Lung microvascular endothelial cell (primary cell): ENCODE measurements around the gene ZSCAN10. TPM values are rescaled to one million over a fixed set of nuclear protein-coding genes. Genes with fewer than 3 reads are reported as not detected.
"Not testable (repeated sequence)": the region's sequence is repeated elsewhere in the genome, so short reads cannot be mapped to it uniquely, and the experiment has no call there.

Experiments used
- DNase-seq, 2 donors: peaks; one replicate each; pipeline versions ENCODE4 v3.0.0 to v3.0.0-alpha.2; 2010; ENCODE audit warnings: low read depth in 2 of 2
- total RNA-seq: library from RNA; depleted of rRNA; stranded (reverse); fragments of >200 nt; gene quantifications from 2 replicates; pipeline ENCODE4 v1.2.1, GENCODE V29; 2014

The ZSCAN10 gene
- total RNA-seq, 1 donor from 2014 or later = not detected

DNA sequence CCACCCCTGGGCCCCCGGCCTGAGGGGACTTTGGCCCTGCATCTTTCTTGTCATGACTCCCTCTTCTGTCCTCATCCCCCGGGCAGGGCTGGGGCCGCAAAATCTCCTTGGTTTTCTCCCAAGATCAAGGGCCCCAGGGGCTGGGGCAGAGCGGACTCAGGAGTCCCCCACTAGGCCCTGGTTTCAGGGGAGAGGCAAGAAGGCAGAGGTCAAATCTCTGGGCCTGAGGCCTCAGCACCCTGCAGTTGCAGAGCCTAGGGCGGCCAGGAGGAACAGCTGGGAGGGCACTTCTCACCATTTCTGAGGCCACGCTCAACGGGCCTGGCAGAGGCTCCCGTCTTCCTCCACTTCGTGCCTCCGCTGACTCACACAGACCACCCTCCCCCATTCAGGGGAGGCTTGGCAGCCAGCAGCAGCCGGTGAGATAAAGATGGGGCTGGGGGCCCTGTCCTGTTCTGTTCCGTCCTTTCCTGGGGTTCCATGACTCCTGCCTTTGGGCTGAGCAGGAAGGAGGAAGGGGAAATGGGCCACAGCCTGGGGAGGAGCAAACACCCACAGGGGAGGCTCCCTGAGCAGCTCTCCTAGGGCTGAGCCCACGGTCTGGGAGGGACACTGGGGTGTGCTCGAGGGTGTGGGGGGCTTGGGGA is 12.4 kb downstream of the ZSCAN10 start:
- DNase-seq = peak; percentile 37 to 72

DNA sequence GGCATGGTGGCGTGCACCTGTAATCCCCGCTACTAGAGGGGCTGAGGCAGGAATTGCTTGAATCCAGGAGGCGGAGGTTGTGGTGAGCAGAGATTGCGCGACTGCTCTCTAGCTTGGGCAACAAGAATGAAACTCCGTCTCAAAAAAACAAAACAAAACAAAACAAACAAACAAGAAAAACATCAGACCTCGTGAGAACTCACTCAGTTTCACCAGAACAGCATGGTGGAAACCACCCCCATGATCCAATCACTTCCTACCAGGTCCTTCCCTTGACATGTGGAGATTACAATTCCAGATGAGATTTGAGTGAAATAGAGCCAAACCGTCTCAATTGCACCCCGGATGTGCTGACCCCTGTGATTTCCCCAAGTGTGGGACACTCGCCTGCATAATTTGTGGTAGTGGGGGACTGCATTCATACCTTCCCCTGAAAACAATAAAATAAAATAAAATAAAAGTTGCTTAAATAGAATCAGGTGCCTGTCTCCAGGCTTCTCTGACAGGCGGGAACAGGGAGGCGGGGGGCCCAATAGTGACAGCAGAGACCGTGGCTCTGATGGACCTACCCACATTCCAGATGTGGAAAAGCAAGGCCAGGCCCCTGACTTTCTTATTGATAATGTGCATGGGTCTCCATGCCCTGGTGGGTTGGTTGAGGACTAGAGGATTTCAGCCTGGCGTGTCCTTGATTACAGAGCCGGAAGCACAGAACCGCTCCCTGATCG is 13.1 kb downstream of the ZSCAN10 start:
- DNase-seq = no peak

DNA sequence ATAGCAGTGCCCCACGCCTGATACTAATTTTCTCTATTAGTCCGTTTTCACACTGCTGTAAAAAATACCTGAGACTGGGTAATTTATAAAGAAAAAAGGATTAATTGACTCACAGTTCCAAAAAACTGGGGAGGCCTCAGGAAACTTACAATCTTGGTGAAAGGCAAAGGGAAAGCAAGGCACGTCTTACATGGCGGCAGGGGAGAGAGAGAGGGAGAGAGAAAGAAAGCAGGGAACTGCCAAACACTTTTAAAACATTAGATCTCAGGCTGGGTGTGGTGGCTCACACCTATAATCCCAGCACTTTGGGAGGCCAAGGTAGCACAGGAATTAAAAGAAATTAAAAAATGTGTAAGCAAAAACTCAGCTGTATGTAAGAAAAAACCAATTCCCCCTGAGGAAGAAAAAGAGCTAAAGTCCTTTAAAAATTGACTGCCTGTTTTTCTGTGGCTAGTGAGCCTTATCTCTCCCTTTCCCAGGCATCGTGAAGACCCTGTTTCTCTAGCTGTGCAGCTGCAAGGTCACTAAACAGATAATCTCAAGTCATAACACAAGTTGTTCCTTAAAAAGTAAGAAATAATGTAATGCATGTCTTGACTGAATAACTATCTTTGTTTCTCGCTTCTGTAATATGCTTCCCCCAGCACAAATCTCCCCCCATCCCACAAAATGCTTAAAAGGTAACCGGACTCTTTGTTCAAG is 14.0 kb downstream of the ZSCAN10 start:
- DNase-seq = no peak

DNA sequence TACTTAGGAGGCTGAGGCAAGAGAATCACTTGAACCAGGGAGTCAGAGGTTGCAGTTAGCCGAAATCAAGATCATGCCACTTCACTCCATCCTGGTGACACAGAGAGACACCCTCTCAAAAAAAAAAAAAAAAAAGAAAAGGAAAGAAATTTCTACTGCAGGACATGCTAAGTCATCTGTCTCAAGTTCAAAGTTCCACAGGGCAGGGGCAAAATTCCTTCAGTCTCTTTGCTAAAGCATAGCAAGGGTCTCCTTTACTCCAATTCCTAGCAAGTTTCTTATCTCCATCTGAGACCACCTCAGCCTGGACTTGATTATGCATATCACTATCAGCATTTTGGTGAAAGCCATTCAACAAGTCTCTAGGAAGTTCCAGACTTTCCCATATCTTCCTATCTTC is 14.6 kb downstream of the ZSCAN10 start:
- DNase-seq = no peak

DNA sequence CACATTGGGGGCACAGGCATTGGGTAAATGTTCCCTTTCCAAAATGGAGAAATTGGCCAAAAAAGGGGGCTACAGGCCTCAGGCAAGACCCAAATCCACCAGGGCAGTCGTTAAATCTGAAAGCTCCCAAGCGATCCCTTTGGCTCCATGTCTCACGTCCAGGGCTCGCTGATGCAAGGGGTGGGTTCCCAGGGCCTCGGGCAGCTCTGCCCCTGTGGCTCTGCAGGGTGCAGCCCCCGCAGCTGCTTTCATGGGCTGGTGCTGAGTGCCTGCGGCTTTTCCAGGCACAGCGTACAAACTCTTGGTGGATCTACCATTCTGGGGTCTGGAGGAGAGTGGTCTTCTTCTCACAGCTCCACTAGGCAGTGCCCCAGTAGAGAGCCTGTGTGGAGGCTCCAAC is 15.7 kb downstream of the ZSCAN10 start:
- not testable (repeated sequence) for DNase-seq

DNA sequence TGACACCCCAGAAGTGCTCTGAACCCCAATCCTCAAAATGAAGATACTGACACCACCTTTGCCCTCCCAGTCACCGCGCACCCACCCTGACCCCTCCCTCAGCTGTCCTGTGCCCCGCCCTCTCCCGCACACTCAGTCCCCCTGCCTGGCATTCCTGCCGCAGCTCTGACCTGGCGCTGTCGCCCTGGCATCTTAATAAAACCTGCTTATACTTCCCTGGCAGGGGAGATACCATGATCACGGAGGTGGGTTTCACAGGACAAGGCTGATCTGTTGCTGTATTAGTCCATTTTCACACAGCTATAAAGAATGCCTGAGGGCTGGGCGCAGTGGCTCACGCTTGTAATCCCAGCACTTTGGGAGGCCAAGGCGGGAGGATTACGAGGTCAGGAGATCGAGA is 17.1 kb downstream of the ZSCAN10 start:
- not testable (repeated sequence) for DNase-seq

DNA sequence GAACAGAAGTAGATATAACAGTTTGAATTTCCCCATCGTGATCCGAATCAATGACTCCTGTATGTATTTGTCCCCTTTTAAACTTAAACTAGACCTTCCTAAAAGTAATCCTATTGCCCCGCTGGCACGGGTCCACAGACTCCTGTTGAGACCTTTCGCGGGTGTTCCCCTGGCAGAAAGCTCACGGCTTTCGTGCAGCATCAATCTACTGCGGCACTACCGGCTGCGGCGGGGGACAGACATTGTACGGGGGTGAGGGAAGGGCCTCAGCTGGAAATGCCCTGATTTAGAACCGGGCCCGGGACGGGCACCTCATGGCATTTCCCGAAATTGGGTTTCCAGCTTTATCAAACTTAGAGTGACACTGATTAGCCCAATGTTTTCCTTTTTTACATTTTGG is 19.1 kb downstream of the ZSCAN10 start:
- DNase-seq = no peak

DNA sequence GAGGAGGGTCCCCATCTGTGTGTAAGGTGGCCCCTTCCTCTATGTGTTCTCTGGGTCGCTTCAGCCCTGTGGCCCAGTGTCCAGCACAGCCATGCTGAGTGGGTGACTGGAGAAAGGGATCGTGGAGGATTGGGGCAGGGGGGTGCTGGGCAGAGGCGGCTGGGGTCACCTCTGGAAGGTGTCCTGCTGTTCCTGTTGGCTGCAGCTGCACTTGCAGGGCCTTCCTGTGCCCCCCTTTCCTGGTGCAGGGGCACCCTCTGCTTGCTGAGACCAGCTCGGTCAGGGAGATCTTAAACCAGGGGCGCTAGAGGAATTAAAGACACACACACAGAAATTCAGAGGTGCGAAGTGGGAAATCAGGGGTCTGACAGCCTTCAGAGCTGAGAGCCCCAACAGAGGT is 22.5 kb downstream of the ZSCAN10 start:
- no peak for DNase-seq

DNA sequence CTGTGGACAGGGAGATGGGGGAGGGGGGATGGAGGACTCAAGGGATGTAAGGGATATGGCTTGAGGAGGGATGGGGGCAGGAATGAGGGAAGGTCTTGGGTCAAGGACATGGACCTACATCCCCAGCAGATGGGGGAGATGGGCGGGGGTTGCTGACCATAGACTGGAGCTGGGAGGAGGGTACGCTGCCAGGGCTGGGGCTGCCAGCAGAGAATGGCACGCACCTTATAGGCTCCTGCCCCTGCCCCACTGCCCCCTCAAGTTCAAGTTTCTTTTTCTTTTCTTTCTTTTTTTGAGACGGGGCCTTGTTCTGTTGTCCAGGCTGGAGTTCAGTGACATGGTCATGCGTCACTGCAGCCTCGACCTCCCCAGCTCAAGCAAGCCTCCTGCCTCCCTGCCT is 23.1 kb downstream of the ZSCAN10 start:
- not testable (repeated sequence) for DNase-seq

DNA sequence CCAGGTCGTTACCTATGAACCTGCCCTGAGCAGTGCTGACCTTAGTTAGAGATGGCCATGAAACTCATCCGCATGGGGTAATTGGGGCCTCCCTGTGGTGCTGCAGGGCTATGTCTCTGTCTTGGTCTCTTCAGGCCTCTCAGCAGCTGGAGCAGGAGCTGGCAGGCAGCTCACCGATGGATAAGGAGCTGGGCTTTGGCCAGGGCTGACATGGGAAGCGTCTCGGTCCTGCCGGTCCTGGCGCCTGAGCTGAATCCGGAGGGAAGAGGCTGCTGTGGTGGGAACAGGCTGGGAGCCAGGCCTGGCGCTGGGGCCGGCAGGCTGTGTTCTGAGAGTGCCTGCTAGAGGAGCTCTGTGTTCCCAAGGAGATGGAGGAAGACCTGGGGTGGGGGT is 23.6 kb downstream of the ZSCAN10 start:
- DNase-seq = no peak

DNA sequence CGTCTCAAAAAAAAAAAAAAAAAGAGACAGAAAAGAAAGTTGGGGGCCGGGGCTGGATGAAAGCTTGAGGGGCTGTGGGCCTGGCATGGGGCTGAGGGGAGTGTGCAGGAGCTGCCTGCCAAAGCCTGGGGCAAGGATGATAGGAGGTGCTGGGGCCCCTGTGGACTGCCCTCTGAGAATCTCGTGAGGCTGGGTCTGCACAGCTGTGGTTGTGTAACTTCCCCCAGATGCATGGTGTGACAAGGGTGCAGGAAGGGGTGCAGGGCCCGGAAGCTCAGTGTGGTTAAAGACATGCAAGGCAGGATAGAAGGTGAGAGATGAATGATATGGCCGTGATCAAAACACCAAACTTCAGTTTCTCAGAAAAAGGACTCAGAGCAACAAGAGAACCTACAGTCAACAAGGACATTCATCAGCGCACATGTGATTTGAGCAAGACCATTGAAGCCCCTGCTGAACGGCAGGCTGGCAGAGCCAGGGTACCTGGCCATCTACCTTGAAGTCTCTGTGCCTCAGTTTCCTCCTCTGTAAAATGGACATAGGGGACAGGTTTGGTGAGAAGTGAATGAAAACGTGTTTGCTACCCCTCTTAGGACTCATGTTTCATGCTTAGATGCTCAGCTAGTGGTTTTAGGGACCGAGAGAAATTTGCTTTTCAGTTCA is 24.1 kb downstream of the ZSCAN10 start:
- no peak for DNase-seq

DNA sequence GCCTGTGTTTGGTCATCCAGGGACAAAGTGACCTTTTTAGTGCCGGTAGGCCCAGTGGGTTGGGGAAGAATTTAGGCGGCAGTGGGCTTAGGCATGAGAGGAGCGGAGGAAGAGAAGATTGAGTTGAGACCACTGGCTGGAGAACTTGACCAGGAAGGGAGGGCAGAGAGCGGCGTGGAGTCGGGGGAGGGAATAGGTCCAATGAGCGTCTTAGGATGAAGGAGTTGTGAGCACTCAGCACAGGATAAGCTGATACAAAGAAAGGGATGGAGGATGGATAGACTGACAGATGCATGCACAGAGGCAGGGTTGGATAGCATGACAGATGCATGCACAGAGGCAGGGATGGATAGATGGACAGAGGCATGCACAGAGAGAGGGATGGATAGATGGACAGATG is 25.6 kb downstream of the ZSCAN10 start:
- DNase-seq = no peak

DNA sequence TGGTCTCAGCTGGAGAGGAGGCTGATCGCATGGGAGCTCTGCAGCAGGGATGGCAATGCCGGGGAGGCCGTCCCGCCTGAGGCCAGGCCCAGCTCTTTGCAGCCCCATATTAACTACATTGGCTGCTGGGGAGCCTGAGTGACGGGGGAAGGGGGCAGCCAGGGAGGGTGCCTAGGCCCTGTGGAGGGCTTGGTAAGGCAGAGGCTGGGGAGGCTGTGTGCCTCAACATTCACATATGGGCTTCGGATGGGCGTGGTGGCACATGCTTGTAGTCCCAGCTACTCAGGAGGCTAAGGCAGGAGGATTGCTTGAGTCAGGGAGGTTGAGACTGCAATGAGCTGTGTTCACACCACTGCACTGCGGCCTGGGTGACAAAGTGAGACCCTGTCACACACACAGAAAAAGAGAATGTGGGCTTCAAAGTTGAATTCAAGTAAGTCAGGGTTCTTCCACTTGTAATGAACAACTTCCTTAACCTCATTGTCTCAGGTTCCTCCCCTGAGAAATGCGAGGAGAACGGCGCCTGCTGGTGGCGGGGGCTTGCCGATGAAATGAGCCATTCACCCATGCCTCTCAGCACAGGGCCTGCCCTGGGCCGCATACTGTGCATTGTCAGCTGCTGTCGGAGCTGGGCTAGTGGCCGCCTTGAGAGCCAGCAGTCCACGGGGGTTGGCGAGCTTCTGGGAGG is 26.4 kb downstream of the ZSCAN10 start:
- DNase-seq = not testable (repeated sequence)

DNA sequence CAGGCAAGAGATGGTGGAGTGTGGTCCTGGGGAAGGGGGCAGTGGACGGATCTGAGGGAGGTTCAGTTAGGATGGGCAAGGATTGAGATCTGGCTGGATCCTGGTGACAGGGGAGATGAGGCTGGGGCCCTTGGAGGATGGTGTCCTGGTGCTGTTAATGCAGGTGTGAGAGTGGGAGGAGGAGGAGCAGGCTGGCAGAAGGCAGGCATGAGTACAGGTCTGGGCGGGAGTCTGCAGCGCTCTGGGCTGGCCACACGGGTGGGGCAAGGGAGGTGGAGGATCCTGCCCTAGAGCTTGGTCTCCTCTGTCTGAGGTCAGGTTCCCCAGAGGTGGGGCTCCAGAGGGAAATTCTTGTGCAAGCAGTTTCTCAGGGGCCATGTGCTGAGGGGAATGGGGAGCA is 26.9 kb downstream of the ZSCAN10 start:
- not testable (repeated sequence) for DNase-seq

DNA sequence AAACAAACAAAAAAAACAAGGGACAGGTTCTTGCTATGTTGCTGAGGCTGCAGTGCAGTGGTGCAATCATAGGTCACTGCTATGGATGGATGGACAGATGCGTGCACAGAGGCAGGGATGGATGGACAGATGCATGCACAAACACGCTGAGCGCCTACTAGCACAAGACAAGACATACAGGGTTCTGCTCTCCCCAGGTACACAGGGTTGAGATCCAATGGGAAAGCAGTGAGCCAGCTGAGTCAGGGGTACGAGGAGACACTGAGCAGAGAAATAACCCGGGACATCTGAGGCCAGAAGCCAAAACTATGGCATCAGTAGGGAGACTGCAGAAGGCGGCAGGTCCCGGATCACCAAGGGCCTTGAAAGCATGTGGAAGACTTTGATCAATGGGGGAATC is 27.4 kb downstream of the ZSCAN10 start:
- no peak for DNase-seq

DNA sequence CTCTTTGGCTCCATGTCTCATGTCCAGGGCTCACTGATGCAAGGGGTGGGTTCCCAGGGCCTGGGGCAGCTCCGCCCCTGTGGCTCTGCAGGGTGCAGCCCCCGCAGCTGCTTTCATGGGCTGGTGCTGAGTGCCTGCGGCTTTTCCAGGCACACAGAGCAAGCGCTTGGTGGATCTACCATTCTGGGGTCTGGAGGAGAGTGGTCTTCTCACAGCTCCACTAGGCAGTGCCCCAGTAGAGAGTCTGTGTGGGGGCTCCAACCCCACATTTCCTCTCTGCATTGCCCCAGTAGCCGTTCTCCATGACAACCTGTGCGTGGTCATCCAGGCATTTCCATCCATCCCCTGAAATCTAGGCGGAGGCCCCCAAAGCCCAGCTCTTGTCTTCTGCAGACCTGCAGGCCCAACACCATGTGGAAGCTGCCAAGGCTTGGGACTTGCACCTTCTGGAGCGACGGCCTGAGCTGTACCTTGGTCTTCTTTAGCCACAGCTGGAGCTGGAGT is 28.4 kb downstream of the ZSCAN10 start:
- DNase-seq = no peak

DNA sequence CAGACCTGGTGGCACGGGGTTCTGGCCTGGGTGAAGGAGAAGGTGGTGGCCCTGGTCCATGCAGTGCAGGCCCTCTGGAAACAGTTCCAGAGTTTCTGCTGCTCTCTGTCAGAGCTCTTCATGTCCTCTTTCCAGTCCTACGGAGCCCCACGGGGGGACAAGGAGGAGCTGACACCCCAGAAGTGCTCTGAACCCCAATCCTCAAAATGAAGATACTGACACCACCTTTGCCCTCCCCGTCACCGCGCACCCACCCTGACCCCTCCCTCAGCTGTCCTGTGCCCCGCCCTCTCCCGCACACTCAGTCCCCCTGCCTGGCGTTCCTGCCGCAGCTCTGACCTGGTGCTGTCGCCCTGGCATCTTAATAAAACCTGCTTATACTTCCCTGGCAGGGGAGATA is 29.9 kb downstream of the ZSCAN10 start:
- DNase-seq = not testable (repeated sequence)

DNA sequence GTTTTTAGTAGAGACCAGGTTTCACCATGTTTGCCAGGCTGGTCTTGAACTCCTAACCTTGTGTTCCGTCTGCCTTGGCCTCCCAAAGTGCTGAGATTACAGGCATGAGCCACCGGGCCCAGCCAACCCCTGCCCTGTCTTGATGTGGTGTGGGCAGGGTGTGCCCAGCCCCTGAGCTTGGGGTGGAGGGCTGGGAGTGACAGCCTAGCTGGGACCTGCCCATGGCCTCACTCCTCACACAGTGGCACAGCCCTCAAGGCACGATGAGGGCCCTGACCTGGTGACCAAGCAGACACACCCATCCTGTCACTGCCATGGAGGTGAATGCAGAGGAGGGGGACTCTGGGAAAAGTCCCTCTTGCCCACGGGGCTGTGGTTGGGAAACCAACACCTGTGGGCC is 30.6 kb downstream of the ZSCAN10 start:
- no peak for DNase-seq

DNA sequence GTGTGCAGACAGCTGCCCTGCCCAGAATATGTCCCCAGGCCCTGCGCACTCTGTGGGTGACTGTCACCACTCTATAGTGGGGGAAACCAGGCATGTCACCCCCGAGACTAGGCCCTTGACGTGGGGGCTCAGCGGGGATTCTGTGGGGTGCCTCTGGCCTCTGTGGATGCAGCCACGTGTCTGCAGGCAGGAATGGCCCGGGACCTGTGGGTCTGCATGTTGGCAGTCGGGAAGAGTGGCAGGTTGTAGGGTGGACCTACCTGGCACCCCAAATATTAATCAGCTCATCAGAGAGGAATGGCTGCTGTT is 32.7 kb downstream of the ZSCAN10 start:
- DNase-seq = no peak

DNA sequence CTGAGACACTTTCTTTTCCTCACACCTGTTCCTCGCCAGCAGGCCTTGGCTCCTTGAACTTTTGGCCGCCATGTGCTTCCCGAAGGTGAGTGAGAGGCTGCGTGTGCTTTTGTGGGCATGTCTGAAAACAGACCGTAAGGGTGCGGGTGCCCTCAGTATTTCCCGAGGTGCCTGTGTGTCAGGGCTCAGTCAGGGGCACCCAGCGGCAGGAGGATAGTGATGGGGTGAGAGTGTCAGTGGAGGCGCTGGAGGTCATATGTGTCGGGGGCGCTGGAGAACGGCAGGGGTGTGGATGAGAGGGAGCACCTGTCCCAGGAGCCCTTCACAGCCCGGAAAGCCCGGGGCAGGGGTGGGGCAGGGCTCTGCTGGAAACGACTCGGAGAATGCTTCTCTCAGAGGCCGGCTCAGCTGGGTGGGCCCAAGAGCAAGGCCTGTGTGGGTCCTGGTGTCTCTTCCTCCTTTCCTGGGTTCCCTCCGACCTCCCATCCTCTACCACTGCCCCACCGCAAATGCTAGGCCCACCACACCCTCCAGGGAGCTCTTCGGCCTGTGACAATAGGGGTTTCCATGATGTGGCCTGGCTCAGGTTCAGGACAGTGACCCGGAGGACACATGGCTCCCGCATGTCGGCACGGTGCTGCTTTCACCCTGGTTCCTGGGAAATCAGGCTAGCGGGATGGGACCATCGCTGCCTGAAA is 33.2 kb downstream of the ZSCAN10 start:
- peak in 1 of 2 donors; percentile 54 for DNase-seq
